Activated T-helper 2 cell treated with anti-CD3 and anti-CD28 coated beads, Interferon-gamma antibody, Interleukin-2, Interleukin-4, amounts not matched to agents 10 μg/mL and 5 μg/mL and 100 μg/mL, durations not matched to agents 14 hours and 24 hours and 36 hours (primary cell): ENCODE data around the gene AUNIP. TPM values are rescaled to one million over a fixed set of nuclear protein-coding genes. Genes with fewer than 3 reads are reported as not detected.

Experiments used
- DNase-seq: peaks from one replicate; pipeline ENCODE4 v3.0.0; 2021; ENCODE audit warnings: low spot score
- H3K27ac Mint-ChIP-seq: one replicate; pipeline ENCODE4 v1.8.0; 2021; ENCODE audit warnings: mixed read lengths
- H3K27me3 Mint-ChIP-seq: one replicate; pipeline ENCODE4 v1.8.0; 2021; ENCODE audit warnings: low read depth, mixed read lengths
- H3K36me3 Mint-ChIP-seq: one replicate; pipeline ENCODE4 v1.8.0; 2021; ENCODE audit warnings: low read depth, mixed read lengths
- H3K4me1 Mint-ChIP-seq: one replicate; pipeline ENCODE4 v1.8.0; 2021; ENCODE audit warnings: low read depth, mixed read lengths
- H3K4me3 Mint-ChIP-seq: one replicate; pipeline ENCODE4 v1.8.0; 2021; ENCODE audit warnings: low read depth, mild to moderate bottlenecking, moderate library complexity, mixed read lengths
- H3K9me3 Mint-ChIP-seq: one replicate; pipeline ENCODE4 v1.8.0; 2021; ENCODE audit warnings: mixed read lengths
- intact Hi-C: fragments of 100-400 bp; cut with micrococcal nuclease; formaldehyde crosslinking; loops from one replicate; pipeline ENCODE4 v1.15.1; 2023
- total RNA-seq: library from RNA; stranded (reverse); gene quantifications from 2 replicates; pipeline ENCODE4 v1.2.3, GENCODE V29; 2022

The AUNIP gene, protein sequence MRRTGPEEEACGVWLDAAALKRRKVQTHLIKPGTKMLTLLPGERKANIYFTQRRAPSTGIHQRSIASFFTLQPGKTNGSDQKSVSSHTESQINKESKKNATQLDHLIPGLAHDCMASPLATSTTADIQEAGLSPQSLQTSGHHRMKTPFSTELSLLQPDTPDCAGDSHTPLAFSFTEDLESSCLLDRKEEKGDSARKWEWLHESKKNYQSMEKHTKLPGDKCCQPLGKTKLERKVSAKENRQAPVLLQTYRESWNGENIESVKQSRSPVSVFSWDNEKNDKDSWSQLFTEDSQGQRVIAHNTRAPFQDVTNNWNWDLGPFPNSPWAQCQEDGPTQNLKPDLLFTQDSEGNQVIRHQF
- 9.5 and 10.9 TPM in 2 replicates for total RNA-seq

DNA sequence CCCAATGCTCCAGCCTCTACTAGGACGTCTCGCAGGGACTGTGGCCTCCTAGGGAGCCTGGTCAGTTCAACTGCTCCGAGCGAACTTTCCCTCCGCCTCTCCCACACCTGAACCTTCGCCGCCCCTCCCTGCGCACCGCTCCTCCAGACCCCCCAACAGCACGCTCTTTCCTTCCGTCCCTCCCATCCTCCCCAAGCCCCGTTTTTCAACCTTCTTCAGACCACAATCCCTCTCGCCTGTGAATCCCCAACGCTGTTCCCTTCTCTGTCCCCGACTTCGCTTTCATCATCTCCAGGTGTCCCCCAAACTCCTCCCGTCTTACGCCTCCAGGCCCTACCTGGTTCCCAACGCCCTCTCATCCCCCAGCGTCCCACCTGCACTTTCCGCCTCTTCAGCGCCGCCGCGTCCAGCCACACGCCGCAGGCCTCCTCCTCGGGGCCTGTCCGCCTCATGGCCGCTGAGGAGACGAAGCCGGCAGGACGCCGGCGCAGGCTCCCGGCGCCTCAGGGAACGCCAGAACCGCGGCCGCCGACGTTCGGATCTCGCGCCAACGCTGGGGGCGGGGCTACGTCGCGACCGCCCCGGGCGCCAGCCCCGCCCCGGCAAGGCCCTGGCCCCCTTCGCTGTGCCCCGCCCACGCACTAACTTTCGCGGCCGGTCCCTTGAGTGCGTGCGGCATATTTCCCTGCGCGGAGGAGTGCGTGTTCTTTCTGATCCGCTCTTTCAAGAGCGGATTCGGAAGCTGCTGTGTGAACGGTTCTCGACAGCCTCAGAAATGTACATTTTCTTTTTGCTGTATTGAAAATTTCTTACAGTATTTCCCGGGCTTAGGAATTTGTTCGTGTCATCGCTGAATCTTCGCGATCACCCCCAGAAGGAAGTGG is at the start of gene AUNIP:
Gene AUNIP, minus strand, starts transcription at position 552 of the 884 bp plus-strand sequence. Its CDS starts 100 bp downstream, at position 452.
- H3K4me1 Mint-ChIP-seq = peaks cover 23% of the 10 kb centered on the region
- peak within 1 kb of the TSS; percentile 89 for H3K27ac Mint-ChIP-seq
- no peaks in the 10 kb centered on the region for H3K9me3 Mint-ChIP-seq
- DNase-seq = peak; percentile 87
- H3K36me3 Mint-ChIP-seq = peaks cover 3% of the 10 kb centered on the region
- H3K27me3 Mint-ChIP-seq = no peaks in the 10 kb centered on the region
- intact Hi-C loops = no loop called here
- peak within 1 kb of the TSS; percentile 94 for H3K4me3 Mint-ChIP-seq

DNA sequence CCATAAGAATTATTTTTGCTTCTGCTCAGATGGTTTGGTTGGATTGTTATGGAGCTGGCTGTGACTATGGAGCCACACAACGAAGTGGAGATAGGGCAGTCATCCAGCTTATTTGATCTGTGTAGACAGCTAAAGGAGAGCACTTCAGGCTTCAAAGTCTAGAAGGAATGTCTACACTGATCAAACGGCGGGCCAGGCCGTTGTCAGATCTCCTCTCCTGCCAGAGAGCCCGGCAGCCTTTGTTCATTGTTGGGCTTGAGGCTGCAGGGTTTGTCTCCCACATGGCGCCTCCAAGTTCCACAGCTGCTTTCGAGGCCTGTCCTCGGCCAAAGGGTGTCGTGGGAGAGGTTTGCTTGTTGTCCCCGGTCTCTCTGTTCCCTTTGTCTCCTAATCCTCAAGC is 49.8 kb upstream of the AUNIP start:
- no peak for DNase-seq
- no peaks in the 10 kb centered on the region for H3K9me3 Mint-ChIP-seq
- no peak overlapping the region for H3K4me3 Mint-ChIP-seq

DNA sequence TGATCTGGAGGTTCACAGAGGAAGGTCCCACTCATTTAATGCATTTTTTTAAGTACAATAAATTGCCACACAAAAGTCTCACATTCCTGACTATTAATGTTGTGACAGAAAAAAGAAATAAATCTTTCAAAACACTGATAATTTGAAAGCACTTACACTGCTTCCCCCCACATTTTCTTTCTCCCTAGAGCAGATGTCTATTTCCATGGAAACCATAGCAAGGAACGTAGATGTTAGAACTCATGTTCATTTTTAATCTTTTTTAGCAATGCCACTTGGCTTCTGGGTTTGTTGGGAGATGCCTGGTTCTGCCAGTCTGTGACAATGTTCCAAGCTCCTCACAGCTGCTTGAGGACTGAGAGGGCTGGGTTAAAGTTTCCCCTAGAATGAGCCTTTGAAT is 48.9 kb upstream of the AUNIP start:
- H3K27me3 Mint-ChIP-seq = peaks cover 21% of the 10 kb centered on the region
- H3K4me3 Mint-ChIP-seq = no peak overlapping the region
- H3K27ac Mint-ChIP-seq = no peak overlapping the region
- peaks cover 21% of the 10 kb centered on the region for H3K4me1 Mint-ChIP-seq
- H3K36me3 Mint-ChIP-seq = peaks cover 19% of the 10 kb centered on the region
- intact Hi-C loops = no loop called here
- no peaks in the 10 kb centered on the region for H3K9me3 Mint-ChIP-seq
- DNase-seq = no peak

More for the DNA sequence above, 49.8 kb upstream of the AUNIP start:
- H3K27ac Mint-ChIP-seq = no peak overlapping the region
- H3K4me1 Mint-ChIP-seq = peaks cover 15% of the 10 kb centered on the region
- peaks cover 12% of the 10 kb centered on the region for H3K36me3 Mint-ChIP-seq
- peaks cover 21% of the 10 kb centered on the region for H3K27me3 Mint-ChIP-seq
- intact Hi-C loops = no loop called here

DNA sequence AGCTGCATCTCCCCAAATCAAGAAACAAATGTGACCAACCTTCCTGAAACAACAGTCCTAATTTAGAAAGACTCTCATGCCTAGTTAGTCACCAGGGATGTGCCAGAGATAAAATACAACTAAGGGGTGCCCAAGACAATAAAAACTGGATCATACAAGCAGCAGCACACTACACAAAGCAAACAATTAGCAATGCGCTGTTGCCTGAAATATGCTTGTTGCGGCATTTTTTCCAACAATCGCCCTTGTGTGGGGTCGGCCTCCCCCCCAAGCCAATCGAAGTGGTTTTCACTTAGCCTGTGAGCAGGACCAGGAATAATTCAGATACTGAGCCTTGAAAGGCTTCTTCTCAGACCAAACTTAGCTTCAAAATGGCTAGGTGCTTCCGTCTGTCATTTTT is 48.3 kb upstream of the AUNIP start:
- intact Hi-C loops = no loop called here
- H3K4me3 Mint-ChIP-seq = peak overlapping the region; percentile 51
- peaks cover 19% of the 10 kb centered on the region for H3K27me3 Mint-ChIP-seq
- peaks cover 24% of the 10 kb centered on the region for H3K36me3 Mint-ChIP-seq
- no peaks in the 10 kb centered on the region for H3K9me3 Mint-ChIP-seq
- no peak for DNase-seq
- no peak overlapping the region for H3K27ac Mint-ChIP-seq
- H3K4me1 Mint-ChIP-seq = peaks cover 26% of the 10 kb centered on the region

DNA sequence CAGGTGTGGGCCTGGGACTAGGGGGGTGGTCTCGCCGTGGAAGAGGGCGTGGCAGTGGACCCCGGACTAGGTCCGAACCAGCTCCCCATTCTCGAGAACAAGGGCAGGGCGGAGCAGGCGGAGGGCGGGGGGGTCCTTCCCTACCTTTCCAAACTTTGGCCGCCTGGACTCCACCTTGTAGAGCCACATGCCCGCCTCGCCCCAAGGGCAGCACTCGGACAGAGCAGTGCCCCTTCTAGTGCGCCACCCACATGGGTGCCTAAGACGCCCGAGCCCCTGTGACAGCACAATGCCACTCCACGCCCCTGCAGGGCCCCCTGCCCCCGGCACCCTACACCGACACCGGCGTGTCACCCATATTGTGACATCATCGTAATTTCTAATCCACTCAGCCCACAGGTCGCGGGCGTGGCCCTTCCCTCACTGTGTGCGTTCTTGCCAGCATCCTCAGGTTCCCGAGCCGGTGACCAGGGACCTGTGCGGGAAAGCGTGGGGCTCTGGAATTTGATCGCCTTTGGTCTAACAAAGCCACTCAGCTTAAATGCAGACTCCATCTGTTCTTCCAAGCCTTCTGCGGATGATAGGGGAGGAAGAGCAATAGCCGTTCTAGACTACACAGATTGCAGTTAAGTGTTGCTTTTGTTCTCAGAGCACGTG is 47.5 kb upstream of the AUNIP start:
- intact Hi-C loops = loop anchor here (1.0 kb wide), 1 partner anchor 476 kb away; the partner anchor contains the start of gene MACO1
- Mint-ChIP-seq H3K27ac (peak overlapping the region; percentile 64), H3K9me3 (no peaks in the 10 kb centered on the region)

DNA sequence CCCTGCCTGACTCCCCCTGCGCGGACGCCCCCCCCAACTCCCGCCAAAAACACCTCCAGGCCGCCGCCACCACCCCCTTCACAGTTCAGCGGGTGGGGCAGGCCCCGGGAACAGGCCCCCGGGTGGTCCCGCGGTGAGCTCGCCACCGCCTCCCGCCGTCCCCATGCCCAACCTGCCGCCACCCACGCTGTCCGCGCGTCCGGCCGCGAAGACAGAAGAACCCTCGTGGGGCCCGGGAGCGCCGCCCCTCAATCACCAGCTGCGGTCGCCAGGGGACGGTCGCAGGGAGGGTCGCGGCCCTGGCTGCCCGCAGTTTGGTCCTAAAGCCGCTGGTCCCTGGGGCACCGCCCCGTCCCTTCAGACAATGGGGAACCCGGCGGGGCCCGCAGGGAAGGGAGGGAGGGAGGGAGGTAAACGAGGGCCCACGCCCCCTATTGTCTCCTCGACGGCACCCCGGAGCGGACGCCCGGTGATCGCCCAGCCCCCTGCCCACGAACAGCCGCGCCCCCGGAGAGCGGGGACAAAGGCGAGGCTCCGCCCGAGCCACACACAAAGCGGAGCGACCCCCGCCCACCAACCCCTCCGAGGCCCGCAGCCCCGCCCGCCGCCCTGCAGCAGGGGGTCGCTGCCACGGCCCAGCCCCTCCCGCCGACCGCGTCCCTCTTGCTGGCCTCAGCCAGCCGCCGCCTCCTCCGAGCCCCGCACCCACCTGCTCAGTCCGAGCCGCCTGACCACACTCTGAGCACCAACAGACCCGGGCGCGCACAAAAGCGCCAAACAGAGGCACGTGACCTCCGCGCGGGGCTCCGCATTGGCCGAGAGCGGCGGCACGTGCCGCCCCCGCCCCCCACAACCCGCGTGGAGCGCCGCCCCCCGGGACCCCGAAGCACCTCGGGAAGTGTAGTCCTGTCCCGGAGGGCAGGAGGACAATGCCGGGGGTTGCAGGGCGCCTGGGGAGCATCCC is 46.7 kb upstream of the AUNIP start, which contains the start of gene STMN1:
Gene STMN1, minus strand, starts transcription at position 740 of the 964 bp plus-strand sequence. CDS start 1,743 bp downstream, outside the sequence.
- H3K4me1 Mint-ChIP-seq = peaks cover 30% of the 10 kb centered on the region
- H3K27me3 Mint-ChIP-seq = peaks cover 15% of the 10 kb centered on the region
- peak; percentile 83 for DNase-seq
- intact Hi-C loops = loop anchor here (1.0 kb wide), 3 partner anchors 10 to 476 kb away; partner anchors contain the start of genes MACO1 and PAFAH2
- peak within 1 kb of the TSS; percentile 93 for H3K4me3 Mint-ChIP-seq
- H3K36me3 Mint-ChIP-seq = peaks cover 37% of the 10 kb centered on the region
- H3K9me3 Mint-ChIP-seq = no peaks in the 10 kb centered on the region
- H3K27ac Mint-ChIP-seq = peak within 1 kb of the TSS; percentile 92

More for the DNA sequence above, 47.5 kb upstream of the AUNIP start:
- Mint-ChIP-seq H3K36me3 (peaks cover 31% of the 10 kb centered on the region), H3K4me1 (peaks cover 30% of the 10 kb centered on the region), H3K27me3 (peaks cover 15% of the 10 kb centered on the region), H3K4me3 (peak overlapping the region; percentile 76)
- DNase-seq = no peak

DNA sequence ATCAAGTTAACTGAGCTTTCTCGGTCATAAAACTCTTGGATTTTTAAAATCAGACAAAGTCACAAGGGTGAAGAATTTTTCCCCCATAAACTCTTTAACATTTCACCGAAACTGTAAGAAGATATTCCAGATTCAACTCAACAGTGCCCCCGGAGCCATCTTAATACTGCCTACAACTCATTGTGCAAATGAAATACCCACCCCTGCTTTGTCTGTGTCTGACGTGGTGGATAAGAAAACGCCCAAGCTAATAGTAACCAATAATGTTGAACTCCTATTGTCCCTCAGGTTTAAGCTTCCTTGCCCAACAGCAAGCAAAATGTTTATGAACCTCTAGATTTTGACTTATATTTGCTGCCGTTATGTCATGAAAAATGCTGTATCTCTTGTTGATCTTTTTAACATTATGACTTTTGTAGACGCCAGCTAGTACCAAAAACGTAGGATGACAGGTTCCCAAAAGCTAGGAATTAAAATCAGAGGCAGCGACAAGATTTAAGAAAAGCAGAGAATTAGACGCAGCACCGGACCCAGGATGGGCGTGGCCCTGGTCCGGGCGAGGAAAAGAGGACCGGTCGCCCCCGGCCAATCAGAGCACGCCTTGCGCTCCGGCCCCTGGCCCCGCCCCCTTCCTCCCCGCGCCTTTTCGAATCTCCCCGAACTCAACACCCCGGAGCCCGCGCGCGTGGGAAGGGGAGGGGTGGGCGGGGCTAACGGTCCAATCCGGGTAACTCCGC is 45.9 kb upstream of the AUNIP start:
- H3K36me3 Mint-ChIP-seq = peaks cover 46% of the 10 kb centered on the region
- H3K27ac Mint-ChIP-seq = peak overlapping the region; percentile 88
- no peaks in the 10 kb centered on the region for H3K9me3 Mint-ChIP-seq
- H3K27me3 Mint-ChIP-seq = peaks cover 15% of the 10 kb centered on the region
- peak; percentile 91 for DNase-seq
- H3K4me3 Mint-ChIP-seq = peak overlapping the region; percentile 93
- intact Hi-C loops = loop anchor here (1.0 kb wide), 2 partner anchors 9 to 93 kb away; partner anchors contain the start of gene PAFAH2
- H3K4me1 Mint-ChIP-seq = peaks cover 35% of the 10 kb centered on the region

DNA sequence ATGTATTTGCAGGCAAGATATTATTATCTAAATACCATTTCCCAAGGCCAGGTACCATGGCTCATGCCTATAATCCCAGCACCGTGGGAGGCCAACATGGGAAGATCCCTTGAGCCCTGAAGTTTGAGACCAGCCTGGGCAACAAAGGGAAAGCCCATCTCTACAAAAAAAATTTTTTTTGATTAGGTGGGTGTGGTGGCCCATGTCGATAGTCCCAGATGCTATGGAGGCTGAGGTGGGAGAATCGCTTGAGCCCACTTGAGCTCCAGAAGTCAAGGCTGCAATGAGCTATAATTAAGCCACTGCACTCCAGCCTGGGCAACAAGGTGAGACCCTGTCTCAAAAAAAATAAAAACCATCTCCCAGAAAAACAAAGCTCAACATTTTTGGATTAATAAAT is 44.7 kb upstream of the AUNIP start:
- Mint-ChIP-seq H3K36me3 (peaks cover 56% of the 10 kb centered on the region), H3K9me3 (no peaks in the 10 kb centered on the region), H3K4me3 (peak overlapping the region; percentile 93), H3K27ac (peak overlapping the region; percentile 88), H3K27me3 (peaks cover 13% of the 10 kb centered on the region), H3K4me1 (peaks cover 41% of the 10 kb centered on the region)
- no peak for DNase-seq
- intact Hi-C loops = no loop called here

DNA sequence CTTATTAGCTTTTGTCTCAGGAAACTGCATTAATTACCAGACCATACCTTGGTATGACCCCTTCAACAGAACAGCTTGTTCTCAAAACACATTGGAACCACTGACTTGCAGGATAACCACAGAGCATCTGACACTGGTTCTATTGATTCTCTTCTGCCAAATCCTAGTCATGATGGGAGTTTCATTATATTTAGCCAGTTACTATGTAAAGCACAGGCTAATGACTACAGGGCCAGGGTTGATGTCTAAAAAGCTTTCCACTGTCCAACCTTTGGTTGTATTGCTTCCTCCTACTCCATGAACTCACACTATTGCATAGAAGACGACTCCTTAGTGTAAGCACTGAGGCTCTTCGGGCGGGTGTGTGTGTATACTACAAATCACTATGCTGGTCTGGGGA is 43.2 kb upstream of the AUNIP start:
- intact Hi-C loops = no loop called here
- peaks cover 42% of the 10 kb centered on the region for H3K4me1 Mint-ChIP-seq

DNA sequence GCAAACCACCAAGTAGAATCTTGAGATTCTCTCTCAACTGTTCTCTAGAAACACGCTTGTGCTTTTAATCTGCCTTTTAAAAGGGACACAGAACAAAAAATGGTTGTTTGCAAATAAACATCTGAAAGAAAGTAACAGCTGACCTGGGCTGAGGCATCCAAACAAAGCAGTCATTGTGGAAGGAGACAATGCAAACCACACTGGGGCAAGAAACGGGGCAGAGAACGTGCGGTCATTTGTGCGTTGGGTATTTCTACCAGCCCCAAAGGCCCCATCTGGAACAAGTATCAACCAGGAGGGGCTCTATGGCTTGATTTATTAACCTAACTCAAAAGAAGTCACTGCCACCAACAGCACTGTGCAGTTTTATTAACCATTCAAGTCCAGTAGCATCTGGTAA is 41.0 kb upstream of the AUNIP start:
- Mint-ChIP-seq H3K9me3 (no peaks in the 10 kb centered on the region), H3K27ac (peak overlapping the region; percentile 42), H3K4me1 (peaks cover 44% of the 10 kb centered on the region), H3K36me3 (peaks cover 83% of the 10 kb centered on the region), H3K4me3 (no peak overlapping the region), H3K27me3 (no peaks in the 10 kb centered on the region)
- intact Hi-C loops = no loop called here
- DNase-seq = no peak

More for the DNA sequence above, 43.2 kb upstream of the AUNIP start:
- peak overlapping the region; percentile 45 for H3K4me3 Mint-ChIP-seq
- DNase-seq = no peak
- peaks cover 70% of the 10 kb centered on the region for H3K36me3 Mint-ChIP-seq
- H3K27ac Mint-ChIP-seq = peak overlapping the region; percentile 33
- peaks cover 4% of the 10 kb centered on the region for H3K27me3 Mint-ChIP-seq
- no peaks in the 10 kb centered on the region for H3K9me3 Mint-ChIP-seq

DNA sequence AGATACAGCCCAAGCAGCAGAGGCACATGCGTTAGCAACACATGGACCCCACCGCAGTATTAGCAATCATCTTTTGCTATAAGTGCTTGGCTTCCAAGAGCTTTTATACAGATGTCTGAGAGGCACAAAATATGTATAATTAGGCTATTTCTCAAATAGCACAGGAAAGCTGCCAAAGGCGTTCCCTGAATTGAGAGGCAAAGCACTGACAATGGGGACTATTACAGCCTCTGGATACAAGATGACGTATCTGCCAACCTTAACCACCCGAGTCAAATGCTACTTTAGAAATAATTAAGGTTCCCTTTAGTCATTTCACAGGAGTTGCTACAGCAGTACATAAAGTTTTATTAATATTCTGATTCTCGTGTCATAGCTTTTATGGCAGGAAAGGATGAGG is 40.5 kb upstream of the AUNIP start:
- Mint-ChIP-seq H3K4me3 (no peak overlapping the region), H3K27me3 (no peaks in the 10 kb centered on the region), H3K4me1 (peaks cover 45% of the 10 kb centered on the region), H3K9me3 (no peaks in the 10 kb centered on the region), H3K27ac (no peak overlapping the region), H3K36me3 (peaks cover 81% of the 10 kb centered on the region)
- intact Hi-C loops = no loop called here
- DNase-seq = no peak
